GM12801 (cell line): ENCODE results near the gene CXorf66.

ENCODE experiments used
- CTCF ChIP-seq: IDR thresholded peaks from one replicate; pipeline ENCODE4 v1.5.1; 2011; ENCODE audit warnings: control low read depth; ENCODE audit not compliant: insufficient read length; ENCODE audit errors: extremely low read depth

CXorf66 gene

GRCh38 chrX:139967750-139968149 lies 2.4 kb upstream of the CXorf66 start:
- TF ChIP-seq CTCF, result no peak

GRCh38 chrX:139967300-139967699 lies 2.0 kb upstream of the CXorf66 start:
- TF ChIP-seq CTCF, result no peak

GRCh38 chrX:139949703-139950102 lies 15.6 kb downstream of the CXorf66 start:
- TF ChIP-seq CTCF, result no peak

- no peak for TF ChIP-seq CTCF
These were observed 20.2 kb downstream of the CXorf66 start for GRCh38 chrX:139945075-139945474.

GRCh38 chrX:139936259-139936658 lies 29.1 kb downstream of the CXorf66 start:
- TF ChIP-seq CTCF, result no peak

- TF ChIP-seq CTCF, result no peak
These were observed 31.4 kb downstream of the CXorf66 start for GRCh38 chrX:139933904-139934303.

- TF ChIP-seq CTCF, result no peak
These were observed 32.2 kb downstream of the CXorf66 start, which contains the start of gene ATP11C for GRCh38 chrX:139932901-139933796. ATP11C (minus strand) TSS chrX:139933053; CDS start chrX:139932042, 1,011 bp downstream.
